Fibroblast of upper back skin (primary cell): Measurements from ENCODE around the gene SLC31A1.

Experiments
- DNase-seq: peaks from one replicate; pipeline ENCODE4 v3.0.0-alpha.2; 2013

The SLC31A1 gene

DNA sequence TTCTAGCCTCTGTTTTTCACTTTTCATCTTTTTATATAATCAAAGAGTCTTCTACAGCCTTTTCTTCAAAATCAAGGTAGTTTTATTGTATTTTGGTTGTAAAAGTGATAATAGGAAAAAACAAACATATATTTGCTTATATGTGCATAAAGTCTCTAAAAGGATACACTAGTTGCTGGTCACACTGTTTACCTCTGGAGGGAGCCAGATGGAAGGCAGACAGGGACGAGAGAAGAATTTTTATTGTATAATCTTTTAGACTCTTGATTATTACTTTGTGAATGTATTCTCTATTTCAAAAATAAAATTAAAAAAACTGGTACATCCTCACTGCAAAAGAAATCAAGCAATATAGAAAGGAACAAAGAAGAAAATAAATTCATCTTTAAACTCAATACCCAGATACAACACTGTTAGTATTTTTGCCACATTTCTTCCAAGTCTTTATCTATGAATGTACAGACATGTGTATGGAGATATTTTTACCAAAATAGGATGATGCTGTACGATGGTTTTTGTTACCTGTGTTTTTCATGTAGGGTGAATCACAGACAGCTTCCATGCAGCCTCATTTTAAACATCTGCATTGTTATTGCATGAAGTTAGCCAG lies 88.0 kb downstream of the SLC31A1 start:
- DNase-seq: peak; percentile 48

DNA sequence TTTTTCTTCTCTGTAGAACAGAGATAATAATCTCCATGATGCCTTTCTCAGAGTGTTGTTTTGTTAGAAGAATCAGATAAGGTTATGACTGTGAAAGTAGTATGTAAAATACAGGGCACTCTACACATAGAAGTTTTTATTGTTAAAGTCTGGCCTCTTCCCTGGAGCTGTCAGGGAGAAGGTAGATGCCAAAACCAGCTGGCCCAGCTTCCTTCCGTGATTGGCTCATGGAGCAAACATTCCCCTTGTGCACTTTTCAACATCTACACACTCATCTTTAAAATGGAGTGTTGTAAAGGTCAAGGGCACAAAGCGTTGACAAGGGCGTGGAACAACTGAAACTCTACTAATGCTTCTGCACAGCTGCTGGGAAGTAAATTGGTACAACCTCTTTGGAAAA lies 89.2 kb downstream of the SLC31A1 start:
- peak; percentile 9 for DNase-seq

DNA sequence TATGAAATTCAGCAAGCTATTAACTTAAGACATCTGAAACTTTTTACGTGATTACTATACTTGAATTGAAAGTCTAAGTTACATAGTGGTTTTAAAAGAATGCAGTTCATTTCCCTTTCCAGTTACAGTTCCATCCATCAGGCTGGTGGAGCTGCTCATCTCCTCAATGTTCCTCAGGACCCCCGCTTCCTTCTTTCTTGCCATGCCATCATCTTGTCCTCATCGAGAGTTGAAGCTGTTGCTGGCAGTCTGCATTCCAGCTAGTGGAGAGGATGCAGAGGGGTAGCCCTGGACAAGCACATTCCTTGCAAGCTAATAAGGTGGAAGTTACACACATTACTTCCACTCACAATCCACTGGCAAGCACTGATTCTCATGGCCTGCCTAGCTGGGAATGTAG lies 90.6 kb downstream of the SLC31A1 start:
- DNase-seq: peak; percentile 56

DNA sequence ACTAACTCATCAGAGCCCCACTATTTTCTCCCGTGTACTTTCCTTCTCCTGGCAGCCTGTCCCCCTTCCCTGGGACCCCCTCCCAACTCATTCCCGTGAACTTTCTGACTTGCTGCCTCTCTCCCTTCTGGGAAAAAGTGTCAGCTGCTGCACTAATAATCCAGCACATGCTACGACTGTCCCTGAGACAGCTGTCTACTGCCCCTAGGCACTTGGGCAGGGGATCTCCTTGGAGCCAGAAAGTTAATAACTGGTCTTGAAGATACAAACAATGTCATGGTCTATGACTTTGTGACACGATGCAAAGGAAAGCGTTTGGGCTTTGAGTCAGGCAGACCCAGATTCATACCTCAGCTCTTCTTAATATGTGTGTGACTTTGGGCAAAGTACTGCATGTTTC lies 91.9 kb downstream of the SLC31A1 start:
- DNase-seq: no peak
